Thoracic aorta (tissue), 2 donors: ENCODE measurements around the gene PLK1. TPM values are rescaled to one million over a fixed set of nuclear protein-coding genes. Genes with fewer than 3 reads are reported as not detected.

Experiments
- ATAC-seq: fragments of 150-250 bp; one replicate; pipeline ENCODE4 v1.8.0; 2017; ENCODE audit warnings: low read depth; ENCODE audit not compliant: insufficient number of reproducible peaks, low FRiP score
- DNase-seq: peaks from one replicate; pipeline ENCODE4 v3.0.0-alpha.2; 2020; ENCODE audit warnings: low spot score
- H3K27ac ChIP-seq, 2 donors: fragments of 200-600 bp; sonication (generic); 1 replicate in 1 of 2; 2 replicates in 1 of 2; pipeline ENCODE4 v1.5.1; 2016; ENCODE audit warnings: mild to moderate bottlenecking in 2 of 2, moderate library complexity in 2 of 2
- H3K27me3 ChIP-seq: fragments of 200-600 bp; sonication (generic); replicated peaks from 2 replicates; pipeline ENCODE4 v1.6.0; 2016; ENCODE audit warnings: mild to moderate bottlenecking; ENCODE audit not compliant: insufficient read depth
- H3K36me3 ChIP-seq: fragments of 200-600 bp; sonication (generic); one replicate; pipeline ENCODE4 v1.5.1; 2016
- H3K4me1 ChIP-seq, 2 donors: fragments of 200-600 bp; sonication (generic); 1 replicate in 1 of 2; 2 replicates in 1 of 2; pipeline versions ENCODE4 v1.5.1 to v1.6.0; 2016; ENCODE audit warnings: low read depth in 2 of 2, mild to moderate bottlenecking in 1 of 2; ENCODE audit not compliant: control insufficient read depth in 1 of 2
- H3K4me3 ChIP-seq: fragments of 200-600 bp; sonication (generic); 2 replicates; pipeline ENCODE4 v1.5.1; 2016; ENCODE audit warnings: mild to moderate bottlenecking
- H3K9me3 ChIP-seq: fragments of 200-600 bp; sonication (generic); 2 replicates; pipeline ENCODE4 v1.5.1; 2016
- CTCF ChIP-seq: fragments of 200-600 bp; sonication (generic); IDR thresholded peaks from one replicate; pipeline ENCODE4 v1.5.1; 2019; ENCODE audit warnings: antibody characterized with exemption
- total RNA-seq, 2 donors: library from RNA; depleted of rRNA; stranded (reverse); fragments of >200 nt; gene quantifications; one replicate each; pipeline versions ENCODE4 v1.1.0 to v1.2.3, GENCODE V29; 2016

Gene PLK1
- total RNA-seq, 2 donors from 2014 or later = 1.2 to 7.2 TPM

- no peaks in the 10 kb centered on the region for H3K9me3 ChIP-seq
- H3K27ac ChIP-seq = no peak overlapping the region
- no peaks in the 10 kb centered on the region for H3K4me1 ChIP-seq
- ATAC-seq (no peak), DNase-seq (no peak)
- H3K27me3 ChIP-seq = no peaks in the 10 kb centered on the region
- TF ChIP-seq CTCF = no peak
- no peak overlapping the region for H3K4me3 ChIP-seq
- no peaks in the 10 kb centered on the region for H3K36me3 ChIP-seq
These were observed 26.7 kb upstream of the PLK1 start for GRCh38 chr16:23651943-23652468.

- DNase-seq (no peak), ATAC-seq (no peak)
- Histone ChIP-seq H3K4me3 (no peak overlapping the region), H3K9me3 (no peaks in the 10 kb centered on the region), H3K36me3 (peaks cover 80% of the 10 kb centered on the region), H3K4me1 (no peaks in the 10 kb centered on the region), H3K27ac (no peak overlapping the region), H3K27me3 (no peaks in the 10 kb centered on the region)
- TF ChIP-seq CTCF = no peak
These were observed 14.8 kb upstream of the PLK1 start for GRCh38 chr16:23663918-23664317.

GRCh38 chr16:23666571-23667354 is 11.9 kb upstream of the PLK1 start:
- no peak for ATAC-seq
- no peaks in the 10 kb centered on the region for H3K27me3 ChIP-seq
- TF ChIP-seq CTCF = no peak
- no peak overlapping the region for H3K4me3 ChIP-seq
- H3K9me3 ChIP-seq = no peaks in the 10 kb centered on the region
- peaks cover 75% of the 10 kb centered on the region for H3K36me3 ChIP-seq
- DNase-seq = no peak
- no peaks in the 10 kb centered on the region for H3K4me1 ChIP-seq
- no peak overlapping the region for H3K27ac ChIP-seq

GRCh38 chr16:23667355-23667659 is 11.4 kb upstream of the PLK1 start:
- Histone ChIP-seq H3K9me3 (no peaks in the 10 kb centered on the region), H3K27me3 (no peaks in the 10 kb centered on the region), H3K36me3 (peaks cover 70% of the 10 kb centered on the region), H3K4me1 (no peaks in the 10 kb centered on the region), H3K4me3 (no peak overlapping the region), H3K27ac (no peak overlapping the region)
- no peak for TF ChIP-seq CTCF
- no peak for DNase-seq
- ATAC-seq = no peak

DNA sequence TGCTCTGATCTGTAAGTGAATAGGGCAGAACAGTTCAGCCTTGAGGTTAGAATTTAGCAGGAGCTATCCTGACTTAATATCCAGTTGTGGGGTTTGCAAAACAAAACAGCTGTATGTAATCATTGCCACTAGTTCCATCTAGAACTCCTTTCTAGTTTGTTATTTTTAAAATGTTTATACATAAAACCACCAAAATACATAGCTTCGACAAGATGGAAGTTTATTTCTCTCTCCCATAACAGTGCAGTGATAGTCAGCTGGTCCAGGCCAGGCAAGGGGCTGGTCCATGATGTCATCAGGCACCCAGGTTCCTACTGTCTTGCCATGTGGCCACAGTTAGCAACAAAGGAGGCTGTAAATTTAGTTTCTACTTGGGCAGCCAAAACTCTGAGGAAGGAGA is 10.5 kb upstream of the PLK1 start:
- TF ChIP-seq CTCF = no peak
- H3K27ac ChIP-seq = no peak overlapping the region
- no peaks in the 10 kb centered on the region for H3K4me1 ChIP-seq
- no peak overlapping the region for H3K4me3 ChIP-seq
- DNase-seq (no peak), ATAC-seq (no peak)
- no peaks in the 10 kb centered on the region for H3K27me3 ChIP-seq
- peaks cover 61% of the 10 kb centered on the region for H3K36me3 ChIP-seq
- no peaks in the 10 kb centered on the region for H3K9me3 ChIP-seq
